ENCODE data around the gene TSHZ2. TPM values are rescaled to one million over a fixed set of nuclear protein-coding genes. Genes with fewer than 3 reads are reported as not detected.

Gene TSHZ2
- total and polyA plus RNA-seq, 2 of the 4 experiments (the other 2 are of a cell fraction), result under 0.01 to 0.02 TPM

DNA sequence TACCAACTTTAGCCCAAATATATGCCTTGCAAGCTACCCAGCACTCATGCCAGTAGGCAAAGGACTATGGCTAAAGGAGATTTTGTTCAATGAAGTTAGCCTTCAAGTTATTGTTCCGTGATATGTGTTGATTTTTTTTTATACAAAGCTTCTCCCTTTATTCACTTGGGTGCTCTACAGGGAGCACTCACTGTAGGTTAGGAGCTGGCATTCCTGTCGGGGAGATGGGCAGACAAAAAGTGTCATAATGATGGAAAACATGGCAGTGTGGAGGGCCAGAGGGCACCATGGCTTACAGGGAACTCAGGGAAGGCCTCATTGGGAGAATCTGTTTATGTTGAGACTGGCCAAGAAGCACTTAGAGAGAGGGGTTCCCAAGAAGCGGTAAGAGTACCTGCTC, 292.4 kb downstream of the TSHZ2 start:
- no peak overlapping the region for H2BK15ac ChIP-seq (ENCODE audit: low read depth, low read length)
- H4K8ac ChIP-seq (ENCODE audit: low read depth in 2 of 2, low read length in 2 of 2), result no peak overlapping the region
- no peaks in the 10 kb centered on the region for H3K4me1 ChIP-seq (ENCODE audit: control insufficient read depth, insufficient read depth, low read length)
- no peak overlapping the region for H3K4ac ChIP-seq (ENCODE audit: low read depth, low read length)
- ChIA-PET CTCF (no interaction called here), POLR2A (ENCODE audit: unreplicated experiment) (no interaction called here)
- BruUV-seq (replicated peaks), result no TSS peak
- no CpG with 5 or more reads among the region's 3 CpGs for WGBS, 2 experiments (ENCODE audit: extremely low coverage in 2 of 2, insufficient read length in 1 of 2)
- no peak overlapping the region for H3K9ac ChIP-seq (ENCODE audit: low read depth, low read length)
- H4K5ac ChIP-seq (ENCODE audit: low read depth, low read length), result no peak overlapping the region
- H2BK5ac ChIP-seq (ENCODE audit: low read depth, low read length, poor library complexity, severe bottlenecking), result no peak overlapping the region
- no peak overlapping the region for H3K56ac ChIP-seq (ENCODE audit: extremely low read depth, insufficient read depth, low read length)
- dilution Hi-C loops (cut with HindIII; ENCODE audit: low sequenced_read_pairs, unreplicated experiment) (no loop called here), in situ Hi-C loops (cut with MboI; ENCODE audit: low sequenced_read_pairs) (no loop called here), intact Hi-C loops (cut with micrococcal nuclease) (no loop called here)
- no peak overlapping the region for H2AK9ac ChIP-seq (replicated peaks; ENCODE audit: low read depth, low read length, poor library complexity)
- no peaks in the 10 kb centered on the region for H4K20me1 ChIP-seq (ENCODE audit: insufficient read depth, low read length)
- ATAC-seq (ENCODE audit: low read depth) (no peak), DNase-seq (no peak)
- H3K18ac ChIP-seq (ENCODE audit: low read depth, low read length), result no peak overlapping the region
- H3K4me3 ChIP-seq (ENCODE audit: insufficient read depth, low read depth, low read length), result no peak overlapping the region
- H2AK5ac ChIP-seq (ENCODE audit: low read depth, low read length), result no peak overlapping the region
- H3K9me1 ChIP-seq (ENCODE audit: insufficient read depth, low read length), result no peaks in the 10 kb centered on the region
- no peak overlapping the region for H2BK120ac ChIP-seq (ENCODE audit: low read depth, low read length)
- TF ChIP-seq CHD1 (IDR thresholded peaks at IDR 0.05; ENCODE audit: low read depth, low read length) (no peak), RCOR1 (IDR thresholded peaks at IDR 0.05; ENCODE audit: insufficient replicate concordance, low read length) (no peak), POLR2A (IDR thresholded peaks at IDR 0.05; ENCODE audit: low read depth, low read length) (no peak), BHLHE40 (IDR thresholded peaks at IDR 0.05; ENCODE audit: low read depth, low read length) (no peak), FOS (IDR thresholded peaks at IDR 0.05; ENCODE audit: low read depth, low read length) (no peak), NFE2L2 (IDR thresholded peaks at IDR 0.05; ENCODE audit: low read depth, low read length) (no peak)
- TF ChIP-seq, protein P1, sequence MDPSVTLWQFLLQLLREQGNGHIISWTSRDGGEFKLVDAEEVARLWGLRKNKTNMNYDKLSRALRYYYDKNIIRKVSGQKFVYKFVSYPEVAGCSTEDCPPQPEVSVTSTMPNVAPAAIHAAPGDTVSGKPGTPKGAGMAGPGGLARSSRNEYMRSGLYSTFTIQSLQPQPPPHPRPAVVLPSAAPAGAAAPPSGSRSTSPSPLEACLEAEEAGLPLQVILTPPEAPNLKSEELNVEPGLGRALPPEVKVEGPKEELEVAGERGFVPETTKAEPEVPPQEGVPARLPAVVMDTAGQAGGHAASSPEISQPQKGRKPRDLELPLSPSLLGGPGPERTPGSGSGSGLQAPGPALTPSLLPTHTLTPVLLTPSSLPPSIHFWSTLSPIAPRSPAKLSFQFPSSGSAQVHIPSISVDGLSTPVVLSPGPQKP (IDR thresholded peaks at IDR 0.05; ENCODE audit: borderline replicate concordance, low read depth, low read length), result no peak
- TF ChIP-seq, protein P2, sequence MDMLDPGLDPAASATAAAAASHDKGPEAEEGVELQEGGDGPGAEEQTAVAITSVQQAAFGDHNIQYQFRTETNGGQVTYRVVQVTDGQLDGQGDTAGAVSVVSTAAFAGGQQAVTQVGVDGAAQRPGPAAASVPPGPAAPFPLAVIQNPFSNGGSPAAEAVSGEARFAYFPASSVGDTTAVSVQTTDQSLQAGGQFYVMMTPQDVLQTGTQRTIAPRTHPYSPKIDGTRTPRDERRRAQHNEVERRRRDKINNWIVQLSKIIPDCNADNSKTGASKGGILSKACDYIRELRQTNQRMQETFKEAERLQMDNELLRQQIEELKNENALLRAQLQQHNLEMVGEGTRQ (IDR thresholded peaks at IDR 0.05; ENCODE audit: low read depth, low read length), result no peak
- TF ChIP-seq, protein P3, sequence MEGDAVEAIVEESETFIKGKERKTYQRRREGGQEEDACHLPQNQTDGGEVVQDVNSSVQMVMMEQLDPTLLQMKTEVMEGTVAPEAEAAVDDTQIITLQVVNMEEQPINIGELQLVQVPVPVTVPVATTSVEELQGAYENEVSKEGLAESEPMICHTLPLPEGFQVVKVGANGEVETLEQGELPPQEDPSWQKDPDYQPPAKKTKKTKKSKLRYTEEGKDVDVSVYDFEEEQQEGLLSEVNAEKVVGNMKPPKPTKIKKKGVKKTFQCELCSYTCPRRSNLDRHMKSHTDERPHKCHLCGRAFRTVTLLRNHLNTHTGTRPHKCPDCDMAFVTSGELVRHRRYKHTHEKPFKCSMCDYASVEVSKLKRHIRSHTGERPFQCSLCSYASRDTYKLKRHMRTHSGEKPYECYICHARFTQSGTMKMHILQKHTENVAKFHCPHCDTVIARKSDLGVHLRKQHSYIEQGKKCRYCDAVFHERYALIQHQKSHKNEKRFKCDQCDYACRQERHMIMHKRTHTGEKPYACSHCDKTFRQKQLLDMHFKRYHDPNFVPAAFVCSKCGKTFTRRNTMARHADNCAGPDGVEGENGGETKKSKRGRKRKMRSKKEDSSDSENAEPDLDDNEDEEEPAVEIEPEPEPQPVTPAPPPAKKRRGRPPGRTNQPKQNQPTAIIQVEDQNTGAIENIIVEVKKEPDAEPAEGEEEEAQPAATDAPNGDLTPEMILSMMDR (conservative IDR thresholded peaks at IDR 0.05; ENCODE audit: low read depth, low read length), result no peak
- H3K4me2 ChIP-seq (ENCODE audit: low read depth, low read length), result no peak overlapping the region
- H2AFZ ChIP-seq (replicated peaks; ENCODE audit: low read length, poor library complexity), result no peak overlapping the region
- H3K36me3 ChIP-seq (ENCODE audit: control insufficient read depth, insufficient read depth, low read length), result no peaks in the 10 kb centered on the region
- no peaks in the 10 kb centered on the region for H3K9me3 ChIP-seq (ENCODE audit: control insufficient read depth, insufficient read depth, low read length)
- H3K27ac ChIP-seq (ENCODE audit: insufficient read depth, low read length), result no peak overlapping the region
- no peak overlapping the region for H4K91ac ChIP-seq (ENCODE audit: insufficient read depth, low read depth, low read length)
- H3K27me3 ChIP-seq (ENCODE audit: control insufficient read depth, insufficient read depth, low read length), result no peaks in the 10 kb centered on the region
- no peak overlapping the region for H3K23ac ChIP-seq (ENCODE audit: low read depth, low read length)
- no peak overlapping the region for H2BK20ac ChIP-seq (ENCODE audit: low read depth, low read length)
- H3K79me1 ChIP-seq (ENCODE audit: low read depth in 1 of 2, low read length in 2 of 2), result no peaks in the 10 kb centered on the region
- H3K14ac ChIP-seq (replicated peaks; ENCODE audit: low read depth, low read length), result no peak overlapping the region

Measured in IMR-90 (cell line).